Measurements from ENCODE around the gene BAZ1A. TPM values are rescaled to one million over a fixed set of nuclear protein-coding genes. Genes with fewer than 3 reads are reported as not detected.

Gene BAZ1A
- total RNA-seq, 4 donors from 2014 or later: 11.6 to 18.5 (median 14.7) TPM

GRCh38 chr14:34792598-34792997 is 82.6 kb downstream of the BAZ1A start:
- H3K36me3 ChIP-seq: peaks cover 0 to 53% of the 10 kb centered on the region in 2 donors
- no peaks in the 10 kb centered on the region for H3K4me1 ChIP-seq
- intact Hi-C loops (cut with DNase I; ENCODE audit: low total_unique reads) (no loop called here), in situ Hi-C loops (cut with MboI; ENCODE audit: low sequenced_read_pairs in 4 of 4) (no loop called here)
- TF ChIP-seq POLR2A (IDR thresholded peaks at IDR 0.05) (no peak), CTCF (IDR thresholded peaks at IDR 0.05 in 4 of 5, conservative IDR thresholded peaks at IDR 0.05 in 1 of 5) (no peak)
- ATAC-seq (no peak), DNase-seq (no peak)
- no peak overlapping the region for H3K27ac ChIP-seq
- no peaks in the 10 kb centered on the region for H3K9me3 ChIP-seq
- no peak overlapping the region for H3K4me3 ChIP-seq
- no peaks in the 10 kb centered on the region for H3K27me3 ChIP-seq

DNA sequence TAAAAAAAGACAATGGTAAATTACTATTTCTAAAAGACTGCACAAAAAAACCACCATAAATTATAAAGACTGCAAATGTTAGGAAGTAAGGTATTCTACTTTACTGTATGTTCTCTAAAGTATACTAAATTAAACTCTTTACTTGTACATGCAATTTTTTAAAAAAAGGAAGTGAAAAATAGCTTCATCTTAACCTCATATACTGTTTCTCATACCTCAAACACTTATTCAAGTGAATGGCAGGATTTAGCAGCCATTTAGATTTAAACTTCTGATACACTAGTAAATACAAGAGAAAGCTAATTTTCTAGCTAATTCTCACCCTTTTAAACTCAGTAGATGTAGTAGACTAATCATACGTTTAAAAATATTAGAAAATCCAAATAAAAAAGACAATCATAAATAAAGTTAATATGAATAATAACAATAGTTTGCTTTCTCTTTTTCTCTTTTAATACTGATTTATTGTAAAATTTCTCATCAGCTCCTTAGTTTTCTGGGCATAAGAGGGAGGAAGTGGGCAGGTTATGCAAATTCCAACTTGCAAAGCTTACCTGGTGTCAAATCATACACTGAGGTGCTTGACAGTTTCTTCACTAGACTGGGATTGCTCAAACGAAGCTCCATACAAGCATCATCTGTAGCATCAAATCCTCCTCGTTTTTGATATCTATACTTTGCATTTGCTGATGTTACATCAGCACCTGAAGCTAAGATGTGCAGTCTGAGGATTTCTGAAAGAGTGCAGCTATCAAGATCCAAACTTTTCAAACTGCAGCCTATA is 89.7 kb downstream of the BAZ1A start:
- intact Hi-C loops (cut with DNase I; ENCODE audit: low total_unique reads) (no loop called here), in situ Hi-C loops (cut with MboI; ENCODE audit: low sequenced_read_pairs in 4 of 4) (no loop called here)
- no peak overlapping the region for H3K27ac ChIP-seq
- DNase-seq: no peak
- no peaks in the 10 kb centered on the region for H3K9me3 ChIP-seq
- H3K36me3 ChIP-seq: peaks cover 0 to 50% of the 10 kb centered on the region in 2 donors
- no peaks in the 10 kb centered on the region for H3K27me3 ChIP-seq
- TF ChIP-seq POLR2A (IDR thresholded peaks at IDR 0.05) (no peak), CTCF (IDR thresholded peaks at IDR 0.05 in 4 of 5, conservative IDR thresholded peaks at IDR 0.05 in 1 of 5) (no peak)
- no peak for ATAC-seq
- no peak overlapping the region for H3K4me3 ChIP-seq
- H3K4me1 ChIP-seq: no peaks in the 10 kb centered on the region

DNA sequence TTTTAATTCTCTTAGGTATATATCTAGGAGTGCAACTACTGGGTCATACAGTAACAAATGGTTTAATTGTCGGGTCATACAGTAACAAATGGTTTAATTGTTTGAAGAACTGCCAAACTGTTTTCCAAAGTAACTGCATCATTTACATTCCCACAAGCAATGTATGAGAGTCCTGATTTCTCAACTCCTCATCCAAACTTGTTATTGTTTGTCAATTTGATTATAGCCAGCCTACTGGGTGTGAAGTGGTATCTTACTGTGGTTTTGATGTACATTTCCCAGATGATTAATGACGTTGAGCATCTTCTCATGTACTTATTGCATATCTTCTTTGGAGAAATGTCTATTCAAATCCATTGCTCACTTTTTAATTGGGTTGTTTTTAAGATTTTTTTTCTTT is 93.1 kb downstream of the BAZ1A start:
- Histone ChIP-seq H3K27ac (no peak overlapping the region), H3K36me3 (peaks cover 0 to 65% of the 10 kb centered on the region in 2 donors), H3K4me3 (no peak overlapping the region), H3K4me1 (no peaks in the 10 kb centered on the region), H3K9me3 (no peaks in the 10 kb centered on the region), H3K27me3 (no peaks in the 10 kb centered on the region)
- intact Hi-C loops (cut with DNase I; ENCODE audit: low total_unique reads) (no loop called here), in situ Hi-C loops (cut with MboI; ENCODE audit: low sequenced_read_pairs in 4 of 4) (no loop called here)
- ATAC-seq: no peak
- TF ChIP-seq POLR2A (IDR thresholded peaks at IDR 0.05): no peak
- no peak for TF ChIP-seq CTCF (IDR thresholded peaks at IDR 0.05 in 4 of 5, conservative IDR thresholded peaks at IDR 0.05 in 1 of 5)
- DNase-seq: no peak

GRCh38 chr14:34781242-34781641 is 93.9 kb downstream of the BAZ1A start:
- intact Hi-C loops (cut with DNase I; ENCODE audit: low total_unique reads) (no loop called here), in situ Hi-C loops (cut with MboI; ENCODE audit: low sequenced_read_pairs in 4 of 4) (no loop called here)
- no peaks in the 10 kb centered on the region for H3K4me1 ChIP-seq
- H3K27me3 ChIP-seq: no peaks in the 10 kb centered on the region
- no peak for TF ChIP-seq CTCF (IDR thresholded peaks at IDR 0.05 in 4 of 5, conservative IDR thresholded peaks at IDR 0.05 in 1 of 5)
- ATAC-seq: no peak
- no peak overlapping the region for H3K4me3 ChIP-seq
- DNase-seq: no peak
- H3K27ac ChIP-seq: no peak overlapping the region
- H3K36me3 ChIP-seq: peaks cover 0 to 72% of the 10 kb centered on the region in 2 donors
- no peaks in the 10 kb centered on the region for H3K9me3 ChIP-seq

DNA sequence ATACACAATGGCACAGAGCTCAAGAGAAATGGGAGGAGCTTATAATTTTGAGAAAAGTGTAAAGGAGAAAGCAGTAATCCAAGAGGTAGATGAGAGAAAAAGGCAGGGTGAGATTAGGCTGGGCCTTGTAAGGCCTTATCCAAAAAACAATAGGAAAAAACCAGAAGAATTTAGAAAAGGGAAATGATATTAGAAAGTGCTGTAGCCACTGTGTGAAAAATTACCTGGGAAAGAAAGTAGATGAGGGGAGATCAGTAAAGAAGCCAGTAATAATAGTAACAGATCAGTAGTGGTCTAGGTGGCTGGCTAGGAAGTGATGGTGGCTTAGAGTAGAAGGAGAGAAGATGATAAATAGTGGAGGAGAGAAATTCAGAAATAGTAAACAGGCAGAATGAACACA is 94.5 kb downstream of the BAZ1A start:
- intact Hi-C loops (cut with DNase I; ENCODE audit: low total_unique reads): no loop called here
- Histone ChIP-seq H3K27me3 (no peaks in the 10 kb centered on the region), H3K36me3 (peaks cover 0 to 74% of the 10 kb centered on the region in 2 donors), H3K4me3 (no peak overlapping the region), H3K9me3 (no peaks in the 10 kb centered on the region), H3K27ac (no peak overlapping the region), H3K4me1 (no peaks in the 10 kb centered on the region)
- TF ChIP-seq CTCF (IDR thresholded peaks at IDR 0.05 in 4 of 5, conservative IDR thresholded peaks at IDR 0.05 in 1 of 5) (no peak), POLR2A (IDR thresholded peaks at IDR 0.05) (no peak)
- ATAC-seq (no peak), DNase-seq (no peak)
- in situ Hi-C loops (cut with MboI; ENCODE audit: low sequenced_read_pairs in 4 of 4): no loop called here
